Measurements from ENCODE around the gene WDFY2. TPM values are rescaled to one million over a fixed set of nuclear protein-coding genes. Genes with fewer than 3 reads are reported as not detected.

The WDFY2 gene
- total and polyA plus RNA-seq, 9 donors: 5.4 to 17.9 (median 12.6) TPM

- H3K36me3 ChIP-seq: no peaks in the 10 kb centered on the region
- H3K27me3 ChIP-seq: no peaks in the 10 kb centered on the region
- peak in 1 of 5 donors; percentile 62 for DNase-seq
- no peaks in the 10 kb centered on the region for H3K9me3 ChIP-seq
- intact Hi-C loops (cut with DNase I): no loop called here
- H3K27ac ChIP-seq: peak overlapping the region in 1 of 2 donors; percentile 11
- TF ChIP-seq EP300 (IDR thresholded peaks at IDR 0.05): no peak
- TF ChIP-seq CTCF (IDR thresholded peaks at IDR 0.05): no peak
- no peak for TF ChIP-seq POLR2A (IDR thresholded peaks at IDR 0.05)
- WGBS, 3 donors: 48 to 71% (median 68%) methylated on average over 12 of the region's 12 CpGs
- H3K4me1 ChIP-seq (ENCODE audit: insufficient read depth): peaks cover 13% of the 10 kb centered on the region
- no peak overlapping the region for H3K4me3 ChIP-seq
Measured at GRCh38 chr13:51764184-51765141, 180.2 kb downstream of the WDFY2 start.

- 85 to 91% (median 89%) methylated on average over 4 of the region's 4 CpGs for WGBS, 3 donors
- Histone ChIP-seq H3K27ac (no peak overlapping the region), H3K4me1 (ENCODE audit: insufficient read depth) (peaks cover 14% of the 10 kb centered on the region), H3K9me3 (no peaks in the 10 kb centered on the region), H3K27me3 (no peaks in the 10 kb centered on the region), H3K36me3 (no peaks in the 10 kb centered on the region), H3K4me3 (no peak overlapping the region)
- DNase-seq: no peak
- TF ChIP-seq POLR2A (IDR thresholded peaks at IDR 0.05): no peak
- no peak for TF ChIP-seq EP300 (IDR thresholded peaks at IDR 0.05)
- TF ChIP-seq CTCF (IDR thresholded peaks at IDR 0.05): no peak
- intact Hi-C loops (cut with DNase I): no loop called here
Measured at GRCh38 chr13:51765142-51765515, 180.9 kb downstream of the WDFY2 start.

- Histone ChIP-seq H3K4me1 (ENCODE audit: insufficient read depth) (peaks cover 20% of the 10 kb centered on the region), H3K27ac (no peak overlapping the region), H3K4me3 (no peak overlapping the region), H3K36me3 (no peaks in the 10 kb centered on the region), H3K9me3 (no peaks in the 10 kb centered on the region), H3K27me3 (no peaks in the 10 kb centered on the region)
- TF ChIP-seq POLR2A (IDR thresholded peaks at IDR 0.05): no peak
- no peak for TF ChIP-seq EP300 (IDR thresholded peaks at IDR 0.05)
- TF ChIP-seq CTCF (IDR thresholded peaks at IDR 0.05): no peak
- 88 to 95% (median 92%) methylated on average over 8 of the region's 8 CpGs for WGBS, 3 donors
- DNase-seq: no peak
- intact Hi-C loops (cut with DNase I): no loop called here
Measured at GRCh38 chr13:51767100-51767499, 182.8 kb downstream of the WDFY2 start.

- no peak overlapping the region for H3K4me3 ChIP-seq
- peak overlapping the region in 1 of 2 donors; percentile 67 for H3K27ac ChIP-seq
- intact Hi-C loops (cut with DNase I): no loop called here
- no peaks in the 10 kb centered on the region for H3K36me3 ChIP-seq
- H3K4me1 ChIP-seq (ENCODE audit: insufficient read depth): peaks cover 20% of the 10 kb centered on the region
- 84 to 90% (median 88%) methylated on average over 15 of the region's 15 CpGs for WGBS, 3 donors
- DNase-seq: no peak
- H3K9me3 ChIP-seq: no peaks in the 10 kb centered on the region
- TF ChIP-seq POLR2A (IDR thresholded peaks at IDR 0.05): no peak
- no peak for TF ChIP-seq CTCF (IDR thresholded peaks at IDR 0.05)
- TF ChIP-seq EP300 (IDR thresholded peaks at IDR 0.05): no peak
- H3K27me3 ChIP-seq: no peaks in the 10 kb centered on the region
Measured at GRCh38 chr13:51768378-51768921, 184.2 kb downstream of the WDFY2 start.
